ENCODE data around the gene AEBP2.
"Not testable (repeated sequence)": the region's sequence is repeated elsewhere in the genome, so short reads cannot be mapped to it uniquely, and the experiment has no call there.

AEBP2 gene

GRCh38 chr12:19421503-19422282 is 17.6 kb upstream of the AEBP2 start:
- peak; percentile 40 for DNase-seq

GRCh38 chr12:19423166-19423930 is 15.9 kb upstream of the AEBP2 start:
- no peak for DNase-seq

GRCh38 chr12:19428246-19428645 is 11.0 kb upstream of the AEBP2 start:
- DNase-seq = peak; percentile 67

- not testable (repeated sequence) for DNase-seq
Observed at GRCh38 chr12:19429491-19429890, 9.8 kb upstream of the AEBP2 start.

GRCh38 chr12:19430988-19431387 is 8.3 kb upstream of the AEBP2 start:
- DNase-seq = no peak

GRCh38 chr12:19431407-19432308 is 7.6 kb upstream of the AEBP2 start:
- peak; percentile 15 for DNase-seq

- DNase-seq = no peak
Observed at GRCh38 chr12:19432309-19433170, 6.8 kb upstream of the AEBP2 start.

GRCh38 chr12:19434538-19434937 is 4.8 kb upstream of the AEBP2 start:
- DNase-seq = peak; percentile 16

GRCh38 chr12:19435831-19436497 is 3.3 kb upstream of the AEBP2 start:
- DNase-seq = no peak

GRCh38 chr12:19436931-19437330 is 2.4 kb upstream of the AEBP2 start:
- DNase-seq = no peak

GRCh38 chr12:19437996-19438395 is 1.3 kb upstream of the AEBP2 start:
- no peak for DNase-seq

- DNase-seq = peak; percentile 85
Observed at GRCh38 chr12:19440019-19440858, 947 bp downstream of the AEBP2 start.

GRCh38 chr12:19440916-19441315 is 1.6 kb downstream of the AEBP2 start:
- no peak for DNase-seq

GRCh38 chr12:19443585-19443984 is 4.3 kb downstream of the AEBP2 start:
- DNase-seq = no peak

GRCh38 chr12:19444097-19444496 is 4.8 kb downstream of the AEBP2 start:
- no peak for DNase-seq

GRCh38 chr12:19447386-19447785 is 8.1 kb downstream of the AEBP2 start:
- peak; percentile 24 for DNase-seq

GRCh38 chr12:19449814-19450213 is 10.5 kb downstream of the AEBP2 start:
- no peak for DNase-seq

- peak; percentile 30 for DNase-seq
Observed at GRCh38 chr12:19450362-19450761, 11.1 kb downstream of the AEBP2 start.

- DNase-seq = no peak
Observed at GRCh38 chr12:19451196-19451595, 11.9 kb downstream of the AEBP2 start.

GRCh38 chr12:19453961-19454360 is 14.7 kb downstream of the AEBP2 start:
- no peak for DNase-seq

GRCh38 chr12:19454837-19455236 is 15.5 kb downstream of the AEBP2 start:
- DNase-seq = peak; percentile 25

Measured in hematopoietic multipotent progenitor cell treated with erythropoietin and hydrocortisone succinate and interleukin-3 and kit ligand, for 4 days (in vitro differentiated cells).